AG09309 (cell line): ENCODE measurements around the gene CROCC2.

Experiments
- DNase-seq: peaks from one replicate; pipeline ENCODE4 v3.0.0-alpha.2; 2010; ENCODE audit warnings: low read depth
- H3K4me3 ChIP-seq: 2 replicates; pipeline ENCODE4 v1.5.1; 2011; ENCODE audit warnings: mild to moderate bottlenecking, low read depth, low read length, moderate library complexity; ENCODE audit not compliant: control insufficient read depth
- TF ChIP-seq, protein P1 (sequence below): IDR thresholded peaks from 2 replicates; pipeline ENCODE4 v1.5.1; 2011; ENCODE audit warnings: mild to moderate bottlenecking, low read depth, low read length, inconsistent platforms; ENCODE audit not compliant: insufficient read depth, control insufficient read depth; ENCODE audit errors: missing control alignments

Gene CROCC2

DNA sequence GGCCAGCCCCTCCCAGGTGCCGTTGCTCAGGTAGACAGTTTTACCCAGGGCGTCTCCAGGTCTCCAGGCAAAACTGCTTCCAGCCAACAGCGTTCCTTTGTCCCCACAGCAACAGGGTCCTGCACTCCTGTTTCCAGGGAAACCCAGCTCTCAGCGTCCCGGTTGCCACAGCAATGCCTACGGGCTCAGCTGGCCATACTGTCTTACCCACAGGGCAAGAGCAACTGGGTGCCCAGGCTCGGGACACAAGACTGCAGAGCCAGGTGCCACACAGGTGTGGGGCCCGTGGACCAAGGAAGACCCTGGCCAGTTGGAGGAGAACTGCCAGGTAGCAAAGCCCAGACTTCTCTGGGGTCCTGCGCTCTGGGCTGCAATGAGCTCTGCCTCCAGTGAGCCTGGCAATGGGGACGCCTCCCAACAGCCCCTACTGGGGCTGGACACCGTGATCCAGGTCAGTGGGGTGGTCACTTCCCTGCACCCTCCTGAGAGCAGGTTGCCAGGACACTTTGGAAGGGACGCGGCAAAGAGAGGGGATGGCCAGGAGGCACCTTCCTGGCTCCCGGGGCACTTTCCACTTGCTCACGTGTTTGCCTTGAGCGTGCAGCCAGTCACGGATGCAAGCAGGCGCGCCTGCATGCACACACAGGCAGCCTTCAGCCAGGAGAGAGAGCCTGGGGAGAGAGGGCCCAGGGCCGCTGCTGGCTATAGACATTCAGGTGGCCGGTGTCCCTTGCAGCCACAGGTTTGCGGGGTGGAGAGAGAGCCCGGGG lies at the start of gene CROCC2:
CROCC2 (plus strand) TSS at position 196 of the 770 bp plus-strand sequence; CDS start at position 374, 178 bp downstream.
- H3K4me3 ChIP-seq, result no peak within 1 kb of the TSS
- TF ChIP-seq, protein P1, sequence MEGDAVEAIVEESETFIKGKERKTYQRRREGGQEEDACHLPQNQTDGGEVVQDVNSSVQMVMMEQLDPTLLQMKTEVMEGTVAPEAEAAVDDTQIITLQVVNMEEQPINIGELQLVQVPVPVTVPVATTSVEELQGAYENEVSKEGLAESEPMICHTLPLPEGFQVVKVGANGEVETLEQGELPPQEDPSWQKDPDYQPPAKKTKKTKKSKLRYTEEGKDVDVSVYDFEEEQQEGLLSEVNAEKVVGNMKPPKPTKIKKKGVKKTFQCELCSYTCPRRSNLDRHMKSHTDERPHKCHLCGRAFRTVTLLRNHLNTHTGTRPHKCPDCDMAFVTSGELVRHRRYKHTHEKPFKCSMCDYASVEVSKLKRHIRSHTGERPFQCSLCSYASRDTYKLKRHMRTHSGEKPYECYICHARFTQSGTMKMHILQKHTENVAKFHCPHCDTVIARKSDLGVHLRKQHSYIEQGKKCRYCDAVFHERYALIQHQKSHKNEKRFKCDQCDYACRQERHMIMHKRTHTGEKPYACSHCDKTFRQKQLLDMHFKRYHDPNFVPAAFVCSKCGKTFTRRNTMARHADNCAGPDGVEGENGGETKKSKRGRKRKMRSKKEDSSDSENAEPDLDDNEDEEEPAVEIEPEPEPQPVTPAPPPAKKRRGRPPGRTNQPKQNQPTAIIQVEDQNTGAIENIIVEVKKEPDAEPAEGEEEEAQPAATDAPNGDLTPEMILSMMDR, result no peak
- DNase-seq, result no peak

DNA sequence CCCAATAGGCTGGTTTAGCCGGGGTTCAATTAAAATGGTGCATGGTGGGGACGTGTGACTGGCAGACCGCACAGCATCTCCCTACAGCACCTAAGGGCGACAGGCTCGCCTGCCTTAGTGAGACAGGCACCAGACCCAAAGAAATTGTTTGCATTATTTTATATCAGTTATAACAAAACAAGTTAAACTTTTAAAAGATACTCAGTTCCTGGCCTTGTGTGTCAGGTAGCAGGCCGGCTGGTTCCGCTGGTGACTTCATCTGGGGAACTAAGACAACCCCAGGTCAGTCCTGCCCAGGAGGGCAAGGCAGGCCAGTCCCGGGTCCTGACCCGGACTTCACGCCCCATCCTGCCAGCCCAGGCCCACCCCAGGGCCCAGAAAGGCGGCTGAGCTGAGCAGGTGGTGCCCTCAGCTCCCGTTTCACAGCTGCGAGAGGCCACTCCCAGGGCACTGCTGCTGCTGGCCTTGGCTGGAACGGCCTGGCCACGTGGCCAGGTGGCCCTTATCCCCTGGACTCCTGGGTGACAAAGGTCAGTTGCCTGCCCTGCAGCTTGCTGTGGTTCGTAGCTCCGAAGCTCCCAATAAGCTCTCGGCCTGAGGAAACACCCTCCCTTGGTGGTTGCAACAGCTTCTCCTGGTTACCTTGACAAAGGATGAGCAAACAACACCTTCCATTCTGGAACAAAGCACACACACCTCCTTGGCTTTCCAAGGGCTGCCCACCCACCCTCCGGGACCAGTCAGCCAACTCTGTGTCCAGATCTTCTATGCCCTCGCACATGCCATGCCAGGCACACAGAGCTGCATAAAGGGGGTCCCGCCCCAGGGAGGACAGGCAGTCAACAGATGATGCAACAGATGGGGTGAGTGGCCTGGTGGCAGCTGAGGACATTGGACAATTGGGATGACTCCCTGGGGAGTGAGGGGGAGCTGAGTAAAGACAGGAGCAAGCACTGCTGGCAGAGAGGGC lies 48.8 kb upstream of the CROCC2 start:
- no peak for DNase-seq
- H3K4me3 ChIP-seq, result no peak overlapping the region
- TF ChIP-seq, protein P1, result no peak

DNA sequence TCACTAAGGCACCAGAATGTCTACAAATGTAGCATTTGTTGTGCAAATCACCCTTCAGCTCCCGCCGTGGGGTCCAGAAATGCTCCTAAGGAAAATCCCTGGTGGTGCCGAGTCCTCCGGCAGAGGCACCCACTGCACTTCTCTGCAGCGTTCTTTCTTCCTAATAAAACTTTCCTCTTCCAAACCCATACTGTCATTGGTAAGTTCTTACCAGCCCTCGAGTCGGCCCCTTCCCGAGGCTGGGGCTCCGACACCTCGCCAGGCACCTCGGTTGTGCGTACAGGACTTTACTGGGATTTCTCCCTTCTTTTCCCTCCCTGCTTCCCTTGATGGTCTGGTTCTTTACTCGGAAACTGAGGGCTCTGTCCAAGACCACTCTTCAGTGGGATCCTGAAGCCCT lies 47.8 kb upstream of the CROCC2 start:
- TF ChIP-seq, protein P1, result no peak
- no peak for DNase-seq
- H3K4me3 ChIP-seq, result no peak overlapping the region

DNA sequence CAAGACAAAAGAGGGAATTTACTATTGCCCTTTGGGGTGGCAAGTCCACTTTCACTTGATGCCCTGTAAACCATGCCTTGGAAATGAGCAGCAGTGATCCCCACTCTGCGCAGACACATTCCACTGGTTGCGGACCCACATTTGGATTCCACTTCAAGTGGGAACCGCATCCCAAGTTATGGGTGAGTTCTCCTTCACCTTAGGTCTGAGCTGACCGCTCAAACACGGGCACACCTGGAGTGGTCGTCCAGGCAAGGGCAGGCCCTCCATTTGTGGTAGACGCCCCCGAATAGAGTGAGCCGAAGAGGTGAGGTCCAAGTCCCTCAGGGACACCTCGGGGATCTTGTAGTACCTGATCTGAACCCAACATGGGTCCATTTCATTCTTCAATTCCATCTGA lies 47.3 kb upstream of the CROCC2 start:
- DNase-seq, result no peak
- TF ChIP-seq, protein P1, result no peak
- H3K4me3 ChIP-seq, result no peak overlapping the region

DNA sequence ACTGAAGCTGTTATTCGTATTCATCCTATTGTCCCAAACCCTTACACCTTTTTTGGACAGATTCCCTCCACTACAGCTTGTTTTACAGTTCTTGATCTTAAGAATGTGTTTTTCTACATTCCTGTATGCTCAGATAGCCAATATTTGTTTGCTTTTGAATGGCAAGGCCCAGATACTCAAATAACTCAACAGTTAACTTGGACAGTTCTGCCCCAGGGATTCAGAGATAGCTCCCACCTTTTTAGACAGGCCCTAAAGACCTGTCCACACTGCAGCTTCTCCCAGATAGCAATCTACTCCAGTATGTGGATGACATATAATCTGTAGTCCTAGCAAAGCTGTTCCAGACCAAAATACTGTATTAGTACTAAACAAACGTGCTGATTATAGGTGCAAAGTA lies 44.6 kb upstream of the CROCC2 start:
- no peak overlapping the region for H3K4me3 ChIP-seq
- no peak for DNase-seq
- TF ChIP-seq, protein P1, result no peak

DNA sequence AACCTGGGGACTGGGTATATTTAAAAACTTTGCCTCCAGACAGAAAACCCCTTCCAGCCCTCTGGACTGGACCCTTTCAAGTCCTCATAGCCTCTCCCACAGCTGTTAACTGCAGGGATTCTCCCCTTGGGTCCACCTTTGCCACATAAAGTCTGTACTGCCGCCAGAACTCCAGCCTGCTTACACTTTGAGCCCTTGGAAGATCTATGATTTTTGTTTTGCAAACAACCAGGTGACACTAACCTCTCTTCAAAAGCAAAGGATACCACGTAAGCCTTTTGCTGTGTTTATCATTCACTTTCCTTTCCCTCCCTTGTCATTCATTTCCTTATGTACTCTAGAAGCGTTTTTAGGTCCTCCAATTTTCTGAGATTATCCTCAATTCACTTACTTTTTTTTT lies 41.7 kb upstream of the CROCC2 start:
- H3K4me3 ChIP-seq, result no peak overlapping the region
- no peak for DNase-seq
- TF ChIP-seq, protein P1, result no peak
